SK-N-SH (cell line): ENCODE data around the gene OR10A3. TPM values are rescaled to one million over a fixed set of nuclear protein-coding genes. Genes with fewer than 3 reads are reported as not detected.

Source experiments
- CTCF ChIA-PET: fragments of 300-600, 350-600 bp; formaldehyde crosslinking; extraction: SDS; loops from one replicate; lab custom pipeline; 2021; lab: Yijun Ruan, JAX
- POLR2A ChIA-PET: fragments of 350-600 bp; sonication (Branson Sonifier 250); formaldehyde crosslinking; extraction: SDS; loops from one replicate; lab custom pipeline; 2020; ENCODE audit warnings: antibody characterized with exemption, inconsistent platforms; lab: Yijun Ruan, JAX
- DNase-seq: peaks from one replicate; pipeline ENCODE4 v3.0.0; 2012
- H2AFZ ChIP-seq: fragments of 200-600 bp; sonication (generic); 2 replicates; pipeline ENCODE4 v1.8.1; 2016; ENCODE audit warnings: antibody characterized with exemption, mild to moderate bottlenecking, low read depth
- H3F3A ChIP-seq: fragments of 200-600 bp; sonication (generic); replicated peaks from 2 replicates; pipeline ENCODE3; 2016; ENCODE audit warnings: antibody characterized with exemption, mild to moderate bottlenecking; ENCODE audit not compliant: insufficient read depth
- H3K27ac ChIP-seq, 2 experiments: fragments of 200-500 bp in 1 of 2; fragments of 200-600 bp in 1 of 2; sonication (Bioruptor generic) in 1 of 2; sonication (generic), shearing (Covaris generic) in 1 of 2; 2 replicates each; pipeline versions ENCODE4 v1.5.1 to v1.6.1; 2014 to 2016; ENCODE audit warnings: low read depth in 2 of 2, inconsistent platforms in 1 of 2, low read length in 1 of 2, mild to moderate bottlenecking in 1 of 2, mixed read lengths in 1 of 2
- H3K27me3 ChIP-seq: fragments of 200-600 bp; sonication (generic), shearing (Covaris generic); 2 replicates; pipeline ENCODE4 v1.6.1; 2016; ENCODE audit warnings: mixed run types; ENCODE audit not compliant: insufficient read depth
- H3K36me3 ChIP-seq, 2 experiments: fragments of 200-500 bp in 1 of 2; fragments of 200-600 bp in 1 of 2; sonication (Bioruptor generic) in 1 of 2; sonication (generic) in 1 of 2; replicated peaks in 1 of 2; 2 replicates each; pipeline versions ENCODE3 to v1.5.1; 2014 to 2016; ENCODE audit warnings: low read length in 1 of 2, mild to moderate bottlenecking in 1 of 2; ENCODE audit not compliant: insufficient read depth in 2 of 2, control insufficient read depth in 1 of 2
- H3K4me1 ChIP-seq, 2 experiments: fragments of 200-500 bp in 1 of 2; fragments of 200-600 bp in 1 of 2; sonication (Bioruptor generic) in 1 of 2; sonication (generic), shearing (Covaris generic) in 1 of 2; 2 replicates each; pipeline versions ENCODE4 v1.5.1 to v1.6.1; 2014 to 2016; ENCODE audit warnings: low read depth in 1 of 2, low read length in 1 of 2, mixed run types in 1 of 2; ENCODE audit not compliant: insufficient read depth in 2 of 2, control insufficient read depth in 1 of 2
- H3K4me2 ChIP-seq: fragments of 200-600 bp; sonication (generic), shearing (Covaris generic); 2 replicates; pipeline ENCODE4 v1.6.1; 2017; ENCODE audit warnings: mixed run types
- H3K4me3 ChIP-seq, 2 experiments: fragments of 200-500 bp in 1 of 2; fragments of 200-600 bp in 1 of 2; sonication (Bioruptor generic) in 1 of 2; sonication (generic), shearing (Covaris generic) in 1 of 2; 2 replicates each; pipeline versions ENCODE4 v1.5.1 to v1.8.1; 2014 to 2016; ENCODE audit warnings: low read depth in 2 of 2, inconsistent platforms in 1 of 2, low read length in 1 of 2, mild to moderate bottlenecking in 1 of 2, mixed read lengths in 1 of 2, moderate library complexity in 1 of 2
- H3K79me2 ChIP-seq: fragments of 200-600 bp; sonication (generic); 2 replicates; pipeline ENCODE4 v1.8.1; 2017; ENCODE audit warnings: mild to moderate bottlenecking; ENCODE audit not compliant: insufficient read depth
- H3K9ac ChIP-seq: fragments of 200-600 bp; sonication (generic); 2 replicates; pipeline ENCODE4 v1.6.1; 2017; ENCODE audit warnings: mixed run types
- H3K9me2 ChIP-seq: fragments of 200-600 bp; sonication (generic); 2 replicates; pipeline ENCODE4 v1.6.1; 2017; ENCODE audit warnings: mixed run types
- H3K9me3 ChIP-seq: fragments of 200-600 bp; sonication (generic); 2 replicates; pipeline ENCODE4 v1.6.1; 2017; ENCODE audit warnings: mixed run types, mild to moderate bottlenecking, moderate library complexity
- H4K20me1 ChIP-seq: fragments of 200-600 bp; sonication (generic); 2 replicates; pipeline ENCODE4 v1.6.1; 2017; ENCODE audit warnings: mild to moderate bottlenecking, mixed run types; ENCODE audit not compliant: insufficient read depth
- EP300 ChIP-seq, 2 experiments: IDR thresholded peaks; 2 replicates each; pipeline versions ENCODE4 v1.4.0 to v1.6.1; 2012; ENCODE audit warnings: borderline replicate concordance in 1 of 2, low read depth in 1 of 2, low read length in 1 of 2
- EZH2phosphoT487 ChIP-seq: fragments of 200-600 bp; sonication (generic); IDR thresholded peaks from 2 replicates; pipeline ENCODE4 v1.6.1; 2017; ENCODE audit warnings: low read depth, mixed run types, mild to moderate bottlenecking, antibody characterized with exemption, moderate library complexity, borderline replicate concordance
- FOSL2 ChIP-seq: IDR thresholded peaks from 2 replicates; pipeline ENCODE4 v1.4.0; 2012; ENCODE audit warnings: low read depth, mild to moderate bottlenecking, moderate library complexity, borderline replicate concordance
- JUND ChIP-seq: IDR thresholded peaks from 2 replicates; pipeline ENCODE4 v1.4.0; 2012
- MEF2A ChIP-seq: IDR thresholded peaks from 2 replicates; pipeline ENCODE4 v1.4.0; 2012; ENCODE audit warnings: low read depth, borderline replicate concordance
- MXI1 ChIP-seq: IDR thresholded peaks from 2 replicates; pipeline ENCODE4 v1.6.1; 2012; ENCODE audit warnings: mild to moderate bottlenecking, low read depth, low read length, improper control_type of control experiment
- NFIC ChIP-seq: IDR thresholded peaks from 2 replicates; pipeline ENCODE4 v1.4.0; 2012; ENCODE audit warnings: borderline replicate concordance
- RFX5 ChIP-seq: IDR thresholded peaks from 2 replicates; pipeline ENCODE4 v1.6.1; 2012; ENCODE audit warnings: mild to moderate bottlenecking, improper control_type of control experiment, low read length
- RXRA ChIP-seq: IDR thresholded peaks from 2 replicates; pipeline ENCODE4 v1.4.0; 2012; ENCODE audit warnings: low read depth, mild to moderate bottlenecking, borderline replicate concordance
- SIN3A ChIP-seq: IDR thresholded peaks from 2 replicates; pipeline ENCODE4 v1.6.1; 2012; ENCODE audit warnings: low read depth, mild to moderate bottlenecking, low read length, moderate library complexity, borderline replicate concordance
- TAF1 ChIP-seq: IDR thresholded peaks from 2 replicates; pipeline ENCODE4 v1.6.1; 2012; ENCODE audit warnings: low read depth, mild to moderate bottlenecking, low read length, moderate library complexity, borderline replicate concordance
- TEAD4 ChIP-seq: IDR thresholded peaks from 2 replicates; pipeline ENCODE4 v1.4.0; 2012; ENCODE audit warnings: mild to moderate bottlenecking, borderline replicate concordance; ENCODE audit not compliant: insufficient read depth
- WGBS: methylation state at CpG from one replicate; pipeline ENCODE4 v1.1.6; 2017; ENCODE audit warnings: low lambda C conversion rate; 5-methylcytosine and 5-hydroxymethylcytosine counted together
- polyA plus RNA-seq, 3 experiments: library from polyadenylated mRNA; depleted of rRNA; stranded (reverse); fragments of >200 nt; gene quantifications; 2 replicates each; pipeline ENCODE4 v1.2.3, GENCODE V29; 2012
- TF ChIP-seq, protein P1 (sequence below): IDR thresholded peaks from 2 replicates; pipeline ENCODE4 v1.4.0; 2012; ENCODE audit warnings: low read depth

OR10A3 gene
- polyA plus RNA-seq, 1 of the 3 experiments (the other 2 are of a cell fraction), result not detected

DNA sequence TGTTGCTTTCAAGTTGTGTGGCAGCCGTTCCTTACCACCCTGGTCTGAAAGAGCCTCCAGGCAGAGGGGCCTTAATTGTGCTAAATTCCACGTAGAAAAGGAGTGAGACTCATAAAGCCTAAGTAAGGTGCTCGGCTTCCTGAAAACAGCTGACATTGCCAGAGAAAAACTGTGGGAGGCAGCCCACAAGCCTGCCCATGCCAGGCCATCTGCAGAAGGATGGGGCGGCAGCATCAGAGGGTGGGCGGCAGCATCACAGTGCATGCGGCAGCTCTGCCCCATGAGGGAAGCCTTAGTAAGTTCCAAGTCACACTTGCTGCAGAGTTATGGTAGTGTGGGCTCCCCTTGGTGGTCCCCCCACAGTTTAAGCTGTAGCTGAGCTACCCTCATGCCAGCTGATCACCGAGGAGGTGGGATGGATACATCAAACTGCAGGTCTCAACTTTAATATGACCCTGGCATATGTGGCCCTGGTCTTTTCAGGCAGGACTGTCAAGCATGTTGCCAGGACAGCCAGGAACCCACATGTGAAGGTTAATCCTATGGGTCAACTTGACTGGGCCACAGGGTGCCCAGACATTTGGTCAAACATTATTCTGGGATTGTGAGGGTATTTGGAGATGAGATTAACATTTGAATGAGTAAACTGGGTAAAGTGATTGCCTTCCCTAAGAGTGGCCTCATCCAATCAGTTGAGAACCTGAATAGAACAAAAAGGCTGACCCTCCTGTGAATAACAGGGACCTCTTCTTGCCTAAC lies 42.5 kb upstream of the OR10A3 start:
- H3K9me2 ChIP-seq, result no peaks in the 10 kb centered on the region
- H3K9me3 ChIP-seq, result no peaks in the 10 kb centered on the region
- peaks cover 6 to 8% of the 10 kb centered on the region in 2 experiments for H3K36me3 ChIP-seq
- no peaks in the 10 kb centered on the region for H3F3A ChIP-seq
- POLR2A ChIA-PET, result no interaction called here
- no peak overlapping the region for H3K27ac ChIP-seq
- CTCF ChIA-PET, result interaction anchor here (1.4 kb wide), 1 partner anchor 91 kb away, joined by 6 read pairs; no protein-coding TSS in a partner anchor
- no peak overlapping the region for H3K4me3 ChIP-seq
- H4K20me1 ChIP-seq, result no peaks in the 10 kb centered on the region
- TF ChIP-seq TAF1, result no peak
- no peak for TF ChIP-seq SIN3A
- no peak for TF ChIP-seq NFIC
- TF ChIP-seq JUND, result no peak
- H3K27me3 ChIP-seq, result no peaks in the 10 kb centered on the region
- H3K9ac ChIP-seq, result no peak overlapping the region
- H3K79me2 ChIP-seq, result peaks cover 19% of the 10 kb centered on the region
- no peak overlapping the region for H2AFZ ChIP-seq
- no peak for DNase-seq
- H3K4me2 ChIP-seq, result no peak overlapping the region
- H3K4me1 ChIP-seq, result peaks cover 7 to 11% of the 10 kb centered on the region in 2 experiments
- 24% methylated on average over 3 of the region's 7 CpGs for WGBS

DNA sequence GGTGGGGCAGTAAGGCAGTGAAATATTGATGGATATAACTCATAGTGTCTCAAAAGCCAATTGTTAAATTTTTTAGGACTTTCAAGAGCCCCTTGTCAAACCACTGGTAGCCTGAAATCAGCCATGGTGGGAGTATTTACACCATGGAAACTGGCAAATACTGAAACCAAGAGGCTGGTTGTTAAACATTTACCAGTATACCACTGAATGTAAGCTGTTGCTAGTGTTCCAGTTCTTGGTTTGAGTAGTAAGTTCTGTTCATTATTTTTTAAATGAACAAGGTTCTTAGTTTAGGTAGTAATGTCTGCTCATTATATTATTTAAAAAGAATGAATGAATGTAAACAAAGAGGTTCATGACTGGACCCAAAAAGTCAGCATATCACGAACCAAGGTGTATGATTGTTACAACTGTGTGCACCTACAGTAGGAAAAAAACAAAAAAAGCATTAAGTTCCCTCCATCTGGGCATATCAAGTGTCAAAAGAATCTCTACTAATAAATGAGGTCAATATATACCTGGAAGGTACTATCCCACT lies 41.1 kb upstream of the OR10A3 start:
- no peaks in the 10 kb centered on the region for H3K4me1 ChIP-seq
- H3K4me3 ChIP-seq, result no peak overlapping the region
- no peaks in the 10 kb centered on the region for H3K27me3 ChIP-seq
- no peaks in the 10 kb centered on the region for H3K9me3 ChIP-seq
- 37% methylated on average over 1 of the region's 1 CpG for WGBS
- H2AFZ ChIP-seq, result no peak overlapping the region
- H4K20me1 ChIP-seq, result no peaks in the 10 kb centered on the region
- H3F3A ChIP-seq, result peaks cover 5% of the 10 kb centered on the region
- H3K9me2 ChIP-seq, result no peaks in the 10 kb centered on the region
- peaks cover 5% of the 10 kb centered on the region for H3K79me2 ChIP-seq
- TF ChIP-seq RFX5, result no peak
- no peak for TF ChIP-seq EZH2phosphoT487
- no peak overlapping the region for H3K9ac ChIP-seq
- POLR2A ChIA-PET, result no interaction called here
- no peaks in the 10 kb centered on the region for H3K36me3 ChIP-seq
- CTCF ChIA-PET, result no interaction called here
- no peak overlapping the region for H3K27ac ChIP-seq
- no peak for DNase-seq
- H3K4me2 ChIP-seq, result no peak overlapping the region

DNA sequence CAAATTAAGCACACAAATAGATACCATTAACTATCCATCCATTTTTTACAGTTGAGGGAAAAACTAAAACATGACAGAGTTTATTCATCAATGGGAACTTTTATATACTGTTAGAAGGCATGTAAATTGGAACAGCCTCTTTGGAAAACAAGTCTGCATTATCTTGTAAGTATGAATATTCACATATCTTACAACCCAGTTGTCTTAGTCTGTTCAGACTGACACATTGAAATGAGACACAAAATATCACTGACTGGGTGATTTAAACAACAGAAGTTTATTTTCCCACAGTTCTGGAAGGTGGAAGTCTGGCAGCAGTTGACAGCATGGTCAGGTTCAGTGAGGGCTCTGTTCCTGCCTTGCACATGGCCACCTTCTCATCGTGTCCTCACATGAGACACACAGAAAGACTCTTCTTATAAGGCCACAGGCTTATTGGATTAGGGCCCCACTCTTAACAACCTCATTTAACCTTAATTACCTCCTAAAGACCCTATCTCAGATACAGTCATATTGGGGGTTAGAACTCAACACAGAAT lies 40.2 kb upstream of the OR10A3 start:
- H3F3A ChIP-seq, result peaks cover 13% of the 10 kb centered on the region
- H3K9me3 ChIP-seq, result no peaks in the 10 kb centered on the region
- H4K20me1 ChIP-seq, result no peaks in the 10 kb centered on the region
- H3K4me1 ChIP-seq, result no peaks in the 10 kb centered on the region
- CTCF ChIA-PET, result no interaction called here
- no peak for TF ChIP-seq MXI1
- no peak for TF ChIP-seq EP300 (IDR thresholded peaks at IDR 0.05; ENCODE audit: borderline replicate concordance in 1 of 2, low read depth in 1 of 2, low read length in 1 of 2)
- TF ChIP-seq MEF2A, result no peak
- TF ChIP-seq FOSL2, result no peak
- TF ChIP-seq RXRA, result no peak
- TF ChIP-seq, protein P1, sequence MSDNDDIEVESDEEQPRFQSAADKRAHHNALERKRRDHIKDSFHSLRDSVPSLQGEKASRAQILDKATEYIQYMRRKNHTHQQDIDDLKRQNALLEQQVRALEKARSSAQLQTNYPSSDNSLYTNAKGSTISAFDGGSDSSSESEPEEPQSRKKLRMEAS, result no peak
- no peak for TF ChIP-seq TEAD4
- no peak for TF ChIP-seq NFIC
- TF ChIP-seq, all 33 proteins: peak for 0
- Histone ChIP-seq H3K9me2 (no peaks in the 10 kb centered on the region), H3K4me2 (no peak overlapping the region), H3K36me3 (no peaks in the 10 kb centered on the region), H3K9ac (no peak overlapping the region), H2AFZ (no peak overlapping the region), H3K4me3 (no peak overlapping the region), H3K79me2 (no peaks in the 10 kb centered on the region), H3K27me3 (no peaks in the 10 kb centered on the region), H3K27ac (no peak overlapping the region)
- no peak for DNase-seq
- POLR2A ChIA-PET, result no interaction called here
- WGBS, result 25% methylated on average over 1 of the region's 1 CpG
